GM13976 (cell line): Measurements from ENCODE around the gene EYA4.
"Not testable (repeated sequence)": the region's sequence is repeated elsewhere in the genome, so short reads cannot be mapped to it uniquely, and the experiment has no call there.

ENCODE experiments used
- DNase-seq: peaks from one replicate; pipeline ENCODE4 v3.0.0; 2012; ENCODE audit warnings: low spot score
- CTCF ChIP-seq: IDR thresholded peaks from 2 replicates; pipeline ENCODE4 v1.5.1; 2012; ENCODE audit warnings: borderline replicate concordance, mild to moderate bottlenecking; ENCODE audit not compliant: insufficient read depth; ENCODE audit errors: extremely low read depth, missing control alignments, control extremely low read depth
- in situ Hi-C: fragments of 300-500 bp; cut with MboI; formaldehyde crosslinking; loops from one replicate; pipeline ENCODE4 v1.12.0; 2022; ENCODE audit warnings: low sequenced_read_pairs, mixed read lengths, inconsistent platforms; ENCODE audit not compliant: unreplicated experiment

EYA4 gene

GRCh38 chr6:133548423-133549159 lies 307.4 kb downstream of the EYA4 start:
- in situ Hi-C loops = no loop called here
- DNase-seq = no peak
- no peak for TF ChIP-seq CTCF

- no peak for DNase-seq
- TF ChIP-seq CTCF = no peak
- in situ Hi-C loops = no loop called here
Observed at GRCh38 chr6:133549371-133549801, 308.2 kb downstream of the EYA4 start.

- no peak for TF ChIP-seq CTCF
- no peak for DNase-seq
- in situ Hi-C loops = loop anchor here (25.0 kb wide), 2 partner anchors 537 to 713 kb away; no protein-coding TSS in a partner anchor
Observed at GRCh38 chr6:133550026-133550425, 308.9 kb downstream of the EYA4 start.

GRCh38 chr6:133551436-133551835 lies 310.3 kb downstream of the EYA4 start:
- DNase-seq = no peak
- in situ Hi-C loops = loop anchor here (25.0 kb wide), 2 partner anchors 536 to 714 kb away; no protein-coding TSS in a partner anchor
- no peak for TF ChIP-seq CTCF

GRCh38 chr6:133551847-133552341 lies 310.7 kb downstream of the EYA4 start:
- in situ Hi-C loops = loop anchor here (25.0 kb wide), 2 partner anchors 535 to 715 kb away; no protein-coding TSS in a partner anchor
- DNase-seq = no peak
- no peak for TF ChIP-seq CTCF

GRCh38 chr6:133553652-133554051 lies 312.5 kb downstream of the EYA4 start:
- peak; percentile 42 for DNase-seq
- TF ChIP-seq CTCF = peak; percentile 52
- in situ Hi-C loops = loop anchor here (25.0 kb wide), 2 partner anchors 534 to 716 kb away; no protein-coding TSS in a partner anchor

GRCh38 chr6:133554121-133554520 lies 313.0 kb downstream of the EYA4 start:
- DNase-seq = not testable (repeated sequence)
- in situ Hi-C loops = loop anchor here (25.0 kb wide), 2 partner anchors 533 to 717 kb away; no protein-coding TSS in a partner anchor
